HG03571 (cell line): ENCODE results near the gene GALR3.
"Not testable (repeated sequence)": the region's sequence is repeated elsewhere in the genome, so short reads cannot be mapped to it uniquely, and the experiment has no call there.

ENCODE experiments used
- ATAC-seq: cut with Tn5 transposase; IDR thresholded peaks from one replicate; pipeline ENCODE4 v1.9.1; 2021; ENCODE audit not compliant: unreplicated experiment

GALR3 gene, protein sequence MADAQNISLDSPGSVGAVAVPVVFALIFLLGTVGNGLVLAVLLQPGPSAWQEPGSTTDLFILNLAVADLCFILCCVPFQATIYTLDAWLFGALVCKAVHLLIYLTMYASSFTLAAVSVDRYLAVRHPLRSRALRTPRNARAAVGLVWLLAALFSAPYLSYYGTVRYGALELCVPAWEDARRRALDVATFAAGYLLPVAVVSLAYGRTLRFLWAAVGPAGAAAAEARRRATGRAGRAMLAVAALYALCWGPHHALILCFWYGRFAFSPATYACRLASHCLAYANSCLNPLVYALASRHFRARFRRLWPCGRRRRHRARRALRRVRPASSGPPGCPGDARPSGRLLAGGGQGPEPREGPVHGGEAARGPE

DNA sequence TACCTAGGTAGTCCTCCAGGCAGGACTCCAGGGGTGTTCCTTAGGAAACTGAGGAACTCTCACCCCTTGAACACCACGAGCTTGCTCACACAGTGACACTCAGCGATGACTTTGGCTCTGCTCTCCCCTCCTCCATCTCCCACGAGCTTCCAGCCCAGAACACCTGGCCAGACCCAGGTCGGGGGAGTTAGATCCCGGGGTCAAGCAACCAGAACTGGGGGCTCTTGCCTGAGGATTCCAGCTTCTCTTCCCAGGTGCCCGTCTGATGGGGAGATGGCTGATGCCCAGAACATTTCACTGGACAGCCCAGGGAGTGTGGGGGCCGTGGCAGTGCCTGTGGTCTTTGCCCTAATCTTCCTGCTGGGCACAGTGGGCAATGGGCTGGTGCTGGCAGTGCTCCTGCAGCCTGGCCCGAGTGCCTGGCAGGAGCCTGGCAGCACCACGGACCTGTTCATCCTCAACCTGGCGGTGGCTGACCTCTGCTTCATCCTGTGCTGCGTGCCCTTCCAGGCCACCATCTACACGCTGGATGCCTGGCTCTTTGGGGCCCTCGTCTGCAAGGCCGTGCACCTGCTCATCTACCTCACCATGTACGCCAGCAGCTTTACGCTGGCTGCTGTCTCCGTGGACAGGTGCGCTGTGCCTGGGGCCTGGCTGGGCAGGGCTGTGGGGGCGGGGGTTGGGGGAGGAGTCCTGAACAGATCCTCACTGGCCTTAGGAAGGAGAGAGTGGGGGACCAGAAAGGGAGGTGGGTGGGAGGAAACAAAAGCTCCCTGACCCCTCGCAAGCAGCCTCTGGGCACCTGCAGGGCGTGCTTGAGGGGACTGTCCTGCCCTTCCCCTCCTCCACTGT is at the start of gene GALR3:
Gene GALR3 (plus strand): TSS at position 249 of the 852 bp plus-strand sequence. CDS start 25 bp downstream, at position 274.
- no peak for ATAC-seq

DNA sequence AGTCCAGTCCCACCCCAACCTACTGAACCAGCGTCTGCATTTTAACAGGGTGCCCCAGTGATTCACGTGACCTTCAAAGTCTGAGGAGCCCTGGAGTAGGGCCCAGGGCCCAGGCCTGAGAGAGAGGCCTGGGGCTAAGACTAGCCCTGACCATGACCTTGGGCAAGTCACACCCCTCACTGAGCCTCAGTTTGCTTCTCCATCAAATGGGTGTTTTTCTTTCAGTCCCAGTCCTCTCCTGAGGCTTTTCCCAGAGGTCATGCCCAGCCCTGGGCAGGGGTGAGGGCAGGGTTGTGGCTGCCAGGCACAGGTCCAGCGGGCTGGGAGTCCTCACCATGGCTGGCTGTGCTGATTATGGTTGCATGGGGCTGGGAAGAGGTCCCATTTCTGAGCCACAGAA is 48.5 kb upstream of the GALR3 start:
- no peak for ATAC-seq

DNA sequence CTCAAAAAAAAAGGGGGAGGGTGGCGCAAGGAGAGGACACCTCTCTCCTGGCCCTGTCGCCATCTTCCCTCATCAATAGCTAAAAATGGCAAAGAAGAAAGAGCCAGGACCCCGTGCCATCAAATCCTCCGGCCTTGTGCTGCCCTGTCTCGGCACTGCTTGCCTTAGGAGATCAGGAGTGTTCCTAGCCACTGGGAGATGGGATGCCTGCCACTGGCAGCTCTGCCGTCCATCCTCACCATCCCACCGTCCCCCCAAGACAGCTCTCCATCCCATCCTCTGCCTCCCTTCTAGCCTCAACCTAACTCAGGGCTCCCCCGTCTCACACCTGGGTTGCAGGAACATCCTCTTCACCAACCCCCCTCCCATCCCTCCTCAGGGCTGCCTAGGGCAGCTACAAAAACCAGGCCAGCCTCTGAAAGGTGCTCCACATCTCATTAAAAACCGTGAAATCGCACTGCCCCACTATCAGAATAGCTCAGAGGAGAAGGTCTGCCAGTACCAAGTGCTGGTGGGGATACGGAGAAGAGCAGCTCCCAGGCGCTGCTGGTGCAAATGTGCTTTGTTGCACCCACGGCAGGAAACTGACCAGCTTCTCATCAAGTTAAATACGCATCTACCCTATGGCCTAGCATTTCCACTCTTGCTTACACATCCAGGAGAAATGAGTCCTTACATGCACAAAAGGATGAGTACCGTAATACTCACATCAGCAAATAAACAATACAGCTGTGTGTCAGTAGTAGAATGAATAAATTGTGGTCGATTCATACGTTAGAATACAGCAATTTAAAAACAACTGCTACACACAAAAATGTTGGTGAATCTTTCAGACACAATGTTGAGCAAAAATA is 47.2 kb upstream of the GALR3 start:
- no peak for ATAC-seq

DNA sequence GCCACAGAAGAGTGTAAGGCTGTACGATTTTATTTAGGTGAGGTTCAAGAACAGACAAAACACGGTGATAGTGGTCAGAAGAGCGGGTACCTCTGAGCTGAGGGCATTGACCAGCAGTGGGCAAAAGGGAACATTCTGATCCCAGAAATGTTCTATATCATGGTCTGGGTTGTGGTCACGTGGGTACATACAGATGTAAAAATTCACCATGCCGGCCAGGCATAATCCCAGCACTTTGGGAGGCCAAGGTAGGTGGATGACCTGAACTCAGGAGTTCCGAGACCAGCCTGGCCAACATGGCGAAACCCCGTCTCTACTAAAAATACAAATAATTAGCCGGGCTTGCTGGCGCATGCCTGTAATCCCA is 46.6 kb upstream of the GALR3 start:
- no peak for ATAC-seq

DNA sequence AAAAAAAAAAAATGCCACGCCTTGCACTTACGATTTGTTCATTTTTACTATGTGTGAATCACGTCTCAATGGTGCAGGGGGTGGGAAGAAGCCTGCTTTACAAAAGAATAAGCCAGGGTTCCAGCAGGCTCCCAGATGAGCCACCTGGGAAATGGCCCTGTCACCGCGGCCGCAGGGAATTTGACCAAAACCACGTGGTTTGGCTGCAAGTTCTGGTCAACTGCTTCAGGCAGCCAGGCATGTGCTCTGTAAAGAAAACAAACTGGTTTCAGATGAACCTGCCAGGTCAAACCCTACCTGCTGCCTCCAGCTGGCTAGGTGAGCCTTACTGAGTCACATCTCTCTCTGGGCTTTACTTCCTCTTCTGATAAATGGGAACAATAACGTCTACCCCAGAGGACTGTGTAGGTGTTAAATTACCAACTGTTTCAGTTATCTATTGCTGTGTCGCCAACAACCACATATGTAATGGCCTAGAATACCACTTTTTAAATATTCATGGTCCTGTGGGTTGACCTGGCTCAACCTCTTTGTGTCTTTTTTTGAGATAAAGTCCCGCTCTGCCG is 46.0 kb upstream of the GALR3 start:
- ATAC-seq, result no peak

DNA sequence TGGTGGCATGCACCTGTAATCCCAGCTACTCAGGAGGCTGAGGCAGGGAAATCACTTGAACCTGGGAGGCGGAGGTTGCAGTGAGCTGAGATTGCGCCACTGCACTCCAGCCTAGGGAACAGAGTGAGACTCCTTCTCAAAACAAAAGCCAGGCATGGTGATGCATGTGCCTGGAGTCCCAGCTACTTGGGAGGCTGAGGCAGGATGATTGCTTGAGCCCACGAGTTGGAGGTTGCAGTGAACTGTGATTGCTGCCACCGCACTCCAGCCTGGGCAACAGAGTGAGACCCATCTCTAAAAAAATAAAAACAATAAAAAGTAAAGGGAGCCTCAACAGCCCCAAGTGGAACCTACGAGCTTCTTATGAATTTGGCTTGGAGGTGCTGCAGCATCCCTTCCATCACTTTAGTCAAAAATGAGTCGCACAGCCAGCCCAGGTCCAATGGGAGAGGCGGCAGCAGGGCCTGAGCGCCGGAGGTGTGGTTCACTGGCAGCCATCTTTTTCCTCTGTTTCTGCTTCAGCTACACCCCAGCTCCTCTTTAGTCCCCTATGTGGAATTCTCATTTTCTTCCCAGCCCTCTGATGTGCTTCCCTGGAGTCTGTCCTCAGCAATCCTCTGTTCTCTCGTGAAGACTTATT is 44.7 kb upstream of the GALR3 start:
- ATAC-seq, result no peak

DNA sequence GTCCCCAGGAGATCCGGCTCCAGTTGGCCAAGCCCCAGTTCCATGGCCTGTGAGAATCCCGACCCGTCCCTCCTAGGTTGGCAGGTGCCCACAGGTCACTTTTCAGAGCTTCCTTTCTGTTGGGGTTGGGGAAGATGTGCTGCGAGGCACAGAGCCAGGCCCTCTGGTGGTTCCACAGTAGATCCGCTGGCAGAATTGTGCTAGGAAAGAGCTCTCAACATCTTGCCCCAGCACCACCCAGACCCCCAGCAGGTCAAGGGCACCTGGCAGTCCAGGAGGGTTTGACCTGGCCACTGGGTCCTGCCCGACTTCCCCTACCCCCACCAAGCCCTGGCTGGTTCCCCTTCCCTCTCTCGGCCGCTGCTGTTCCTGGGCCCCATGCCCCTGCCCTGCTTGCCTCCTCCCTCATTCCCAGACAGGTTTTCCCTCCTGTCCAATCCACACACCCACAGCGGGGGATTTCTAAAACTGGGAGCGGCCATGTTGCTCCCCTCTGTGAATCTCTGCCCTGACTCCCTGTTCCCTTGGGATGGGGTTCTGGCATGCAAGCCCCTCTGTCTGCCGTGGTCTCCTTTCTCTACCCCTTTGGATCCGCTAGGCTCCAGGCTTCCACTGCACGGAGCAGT is 41.6 kb upstream of the GALR3 start:
- no peak for ATAC-seq

DNA sequence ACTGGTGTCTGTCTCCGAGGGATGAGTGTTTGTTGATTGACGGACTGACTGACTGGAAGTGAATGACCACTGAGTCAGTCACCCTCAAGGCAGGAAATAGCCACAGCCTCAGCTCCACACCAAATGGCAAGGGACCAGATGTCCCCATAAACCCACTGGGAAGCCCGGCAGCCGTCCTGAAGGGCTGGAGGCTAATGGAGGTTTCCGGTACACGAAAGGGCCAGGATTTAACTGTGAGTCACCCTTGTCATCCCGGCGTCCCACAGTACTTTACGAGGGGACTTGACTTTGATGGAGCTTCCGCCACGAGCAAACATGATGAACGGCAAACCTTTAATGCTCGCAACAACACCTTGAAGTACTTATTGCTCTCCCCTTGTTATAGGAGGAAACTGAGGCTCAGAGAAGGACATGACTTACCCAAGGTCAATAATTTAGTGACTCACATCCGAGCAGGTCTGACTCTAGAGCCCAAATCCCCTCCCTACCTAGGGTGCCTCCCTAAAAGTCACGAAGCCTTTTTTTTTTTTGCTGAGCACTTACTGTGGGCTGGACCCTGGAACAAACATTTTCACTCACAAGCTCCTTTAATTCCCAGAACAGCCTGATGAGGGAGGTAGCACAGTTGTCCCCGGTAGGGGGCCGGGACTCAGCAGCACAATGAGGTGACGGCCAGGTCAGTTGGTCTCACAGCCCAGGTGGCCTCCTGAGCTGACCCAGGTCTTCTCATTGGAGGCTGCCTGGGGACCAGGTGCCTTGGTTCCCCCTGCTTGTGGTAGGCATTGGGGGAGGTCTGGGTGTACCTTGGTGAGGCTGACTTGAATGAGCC is 40.6 kb upstream of the GALR3 start:
- ATAC-seq, result no peak

DNA sequence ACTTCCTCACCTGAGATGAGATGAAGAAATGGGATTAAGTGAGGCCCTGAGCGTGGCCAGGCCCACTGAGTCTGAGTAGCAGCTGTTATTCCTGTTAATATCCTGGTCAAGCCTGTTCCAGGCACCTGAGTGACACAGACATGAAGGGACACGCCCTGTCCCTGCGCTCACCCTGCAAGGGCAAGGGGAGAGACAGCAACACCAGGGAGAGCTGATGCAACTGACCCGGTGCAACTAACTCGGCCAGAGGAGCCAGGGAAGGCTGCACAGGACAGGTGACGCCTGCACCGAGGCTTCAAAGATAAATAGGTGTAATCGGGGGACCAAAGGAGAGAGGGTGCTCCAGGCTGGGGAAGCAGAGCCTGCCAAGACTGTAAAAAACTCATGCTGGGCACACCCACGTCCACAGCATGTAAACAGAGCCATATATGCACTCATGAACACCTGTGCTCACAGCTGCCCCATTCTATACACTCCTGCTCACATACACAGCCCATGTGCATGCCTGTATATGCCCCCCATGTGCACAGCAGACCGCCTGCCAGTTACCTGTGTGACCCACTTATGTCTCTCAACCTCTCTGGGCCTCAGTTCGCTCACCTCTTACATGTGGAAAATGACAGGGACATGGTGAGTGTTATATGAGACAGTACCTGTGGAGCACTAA is 38.2 kb upstream of the GALR3 start:
- ATAC-seq, result no peak

DNA sequence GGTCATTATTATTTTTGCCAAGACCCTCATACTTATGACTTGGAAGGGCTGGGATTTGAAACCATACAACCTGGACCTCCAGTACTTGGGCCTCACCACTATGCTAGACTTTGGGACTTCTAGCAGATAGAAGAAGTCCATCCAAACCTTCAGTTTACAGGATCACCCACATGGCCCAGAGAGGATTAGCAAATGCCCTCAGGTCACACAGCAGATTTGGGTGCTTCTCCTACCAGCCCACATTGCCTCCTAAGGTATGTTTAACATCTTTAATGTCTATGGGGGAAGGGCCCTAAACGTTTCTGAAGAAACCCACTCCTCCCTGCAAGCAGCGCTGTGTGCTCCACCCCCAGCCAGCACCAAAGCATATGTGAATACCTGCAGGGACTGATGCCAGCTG is 32.9 kb upstream of the GALR3 start:
- no peak for ATAC-seq

DNA sequence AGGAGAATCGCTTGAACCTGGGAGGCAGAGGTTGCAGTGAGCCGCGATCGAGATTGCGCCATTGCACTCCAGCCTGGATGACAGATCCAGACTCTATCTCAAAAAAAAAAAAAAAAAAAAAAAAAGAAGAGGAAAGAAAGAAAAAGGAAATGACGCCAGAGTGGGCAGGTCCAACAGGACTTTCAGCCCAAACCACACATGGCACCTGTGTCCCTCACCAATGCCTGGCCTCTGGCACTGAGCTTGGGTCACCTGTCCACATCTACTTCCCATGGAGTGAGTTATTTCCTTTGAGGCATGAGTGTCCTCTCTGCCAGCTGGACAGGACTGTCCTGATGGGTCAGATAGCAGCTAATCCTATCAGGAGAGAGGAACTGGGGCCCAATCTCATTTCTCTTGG is 30.7 kb upstream of the GALR3 start:
- ATAC-seq, result no peak

DNA sequence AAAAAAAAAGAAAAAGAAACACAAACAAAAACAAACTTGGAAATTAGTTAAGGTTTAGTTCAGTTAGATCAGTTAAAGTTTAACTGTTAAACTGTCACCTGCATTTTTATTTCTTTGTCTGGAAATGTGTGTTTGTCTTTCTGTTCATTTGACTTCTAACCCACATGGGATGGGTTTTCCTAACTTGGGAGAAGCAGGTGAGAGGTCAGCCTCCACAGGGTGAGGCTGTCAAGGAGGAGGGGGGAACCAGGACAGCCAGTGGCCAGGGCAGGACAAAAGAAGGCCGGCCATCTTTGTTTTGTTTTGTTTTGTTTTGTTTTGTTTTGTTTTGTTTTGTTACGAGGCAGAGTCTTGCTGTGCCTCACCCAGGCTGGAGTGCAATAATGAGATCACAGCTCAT is 28.8 kb upstream of the GALR3 start:
- ATAC-seq, result no peak

DNA sequence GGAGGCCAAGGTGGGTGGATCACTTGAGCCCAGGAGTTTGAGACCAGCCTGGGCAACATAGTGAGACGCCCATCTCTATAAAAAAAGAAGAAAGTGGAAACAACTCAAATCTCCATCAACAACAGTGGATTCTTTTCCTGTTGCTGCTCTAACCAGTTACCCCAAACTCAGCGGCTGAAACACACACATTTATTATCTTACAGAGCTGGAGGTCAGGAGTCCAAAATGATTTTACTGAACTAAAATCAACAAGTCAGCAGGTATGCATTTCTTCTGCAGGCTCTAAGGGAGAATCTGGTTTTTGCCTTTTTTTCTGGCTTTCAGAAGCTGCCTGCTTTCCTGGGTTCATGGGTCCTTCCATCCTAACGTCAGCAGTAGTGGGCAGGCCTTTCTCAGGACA is 27.1 kb upstream of the GALR3 start:
- no peak for ATAC-seq

DNA sequence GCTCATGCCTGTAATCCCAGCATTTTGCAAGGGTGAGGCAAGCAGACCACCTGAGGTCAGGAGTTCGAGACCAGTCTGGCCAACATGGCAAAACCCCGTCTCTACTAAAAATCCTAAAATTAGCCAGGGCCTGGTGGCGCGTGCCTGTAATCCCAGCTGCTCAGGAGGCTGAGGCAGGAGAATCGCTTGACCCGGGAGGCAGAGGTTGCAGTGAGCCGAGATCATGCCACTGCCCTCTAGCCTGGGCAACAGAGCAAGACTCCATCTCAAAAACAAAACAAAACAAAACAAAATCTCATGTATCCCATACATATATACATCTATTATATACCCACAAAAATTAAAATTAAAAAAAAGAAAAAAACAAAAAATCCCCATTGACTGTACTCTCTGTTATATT is 25.9 kb upstream of the GALR3 start:
- ATAC-seq, result not testable (repeated sequence)

DNA sequence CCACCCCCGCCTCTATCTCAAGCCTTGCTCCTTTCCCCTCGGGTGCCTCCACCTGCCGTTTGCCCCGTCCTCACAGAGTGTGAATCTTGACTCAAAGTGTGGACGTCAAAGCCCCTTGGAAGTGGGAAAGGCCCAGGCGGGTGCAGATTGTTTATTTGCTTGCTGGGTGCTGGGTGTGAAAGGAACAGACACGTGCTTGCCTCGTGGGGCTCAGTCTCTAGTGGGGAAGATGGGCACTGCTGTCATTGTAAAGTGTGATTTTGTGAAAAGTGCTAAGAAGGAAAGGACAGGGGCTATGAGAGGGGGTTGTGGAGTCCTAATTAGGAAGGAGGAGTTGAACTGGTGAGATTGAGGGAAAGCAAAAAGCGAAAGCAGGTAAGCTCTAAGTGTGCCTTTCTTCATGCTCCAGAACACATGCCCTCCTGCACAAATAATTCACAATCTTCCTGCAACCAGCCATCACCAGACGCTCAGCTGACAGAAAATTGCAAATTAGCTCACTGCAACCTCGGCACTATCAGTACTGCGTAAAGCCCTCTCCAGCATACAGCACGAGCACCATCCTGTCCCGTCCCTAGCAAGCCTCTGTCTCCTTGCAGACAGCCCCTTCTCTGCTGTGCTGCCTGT is 25.2 kb upstream of the GALR3 start:
- no peak for ATAC-seq

DNA sequence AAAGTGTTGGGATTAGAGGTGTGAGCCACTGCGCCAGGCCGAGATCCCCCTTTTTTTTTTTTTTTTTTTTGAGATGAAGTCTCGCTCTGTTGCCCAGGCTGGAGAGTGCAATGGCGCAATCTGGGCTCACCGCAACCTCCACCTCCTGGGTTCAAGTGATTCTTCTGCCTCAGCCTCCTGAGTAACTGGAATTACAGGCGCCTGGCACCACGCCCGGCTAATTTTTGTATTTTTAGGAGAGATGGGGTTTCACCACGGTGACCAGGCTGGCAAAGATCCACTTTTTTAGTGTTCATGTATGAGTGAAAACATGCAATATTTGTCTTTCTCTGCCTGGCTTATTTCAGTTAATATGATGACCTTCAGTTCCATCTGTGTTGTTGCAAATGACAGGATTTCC is 23.2 kb upstream of the GALR3 start:
- ATAC-seq, result not testable (repeated sequence)

DNA sequence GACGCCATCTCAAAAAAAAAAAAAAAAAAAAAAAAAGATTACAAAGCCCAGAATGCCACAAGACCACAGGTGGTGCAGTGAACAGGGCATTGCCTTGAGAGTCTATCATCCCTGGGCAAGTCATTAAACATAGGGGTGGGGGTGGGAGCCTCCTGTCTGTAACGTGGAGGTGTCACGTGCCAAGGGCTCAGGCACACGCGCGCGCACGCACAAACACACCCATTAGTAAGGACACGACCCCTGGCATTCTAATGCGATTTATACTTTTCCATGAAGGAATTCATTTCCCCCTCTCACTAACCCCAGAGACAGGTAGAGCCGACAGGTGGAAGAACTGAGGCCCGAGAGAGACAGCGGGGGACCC is 21.3 kb upstream of the GALR3 start:
- ATAC-seq, result no peak
